HepG2 (cell line): Measurements from ENCODE around the gene EYA3. TPM values are rescaled to one million over a fixed set of nuclear protein-coding genes. Genes with fewer than 3 reads are reported as not detected.

Experiments
- ARNTL ChIP-seq: sonication (generic); formaldehyde crosslinking; IDR thresholded peaks from 2 replicates; pipeline ENCODE4 v1.4.0; 2020; ENCODE audit warnings: mild to moderate bottlenecking, missing genetic modification reagents
- GTF2F1 ChIP-seq: fragments of 150-350 bp; IDR thresholded peaks from 2 replicates; pipeline ENCODE4 v1.6.1; 2014; ENCODE audit warnings: low read length
- HMGXB3 ChIP-seq: sonication (generic); formaldehyde crosslinking; IDR thresholded peaks from 2 replicates; pipeline ENCODE4 v1.4.0; 2020; ENCODE audit warnings: missing genetic modification reagents, borderline replicate concordance
- KLF9 ChIP-seq: IDR thresholded peaks from 2 replicates; pipeline ENCODE4 v1.6.1; 2016; ENCODE audit warnings: low read depth
- MED13 ChIP-seq: sonication (generic); formaldehyde crosslinking; IDR thresholded peaks from 2 replicates; pipeline ENCODE4 v1.5.0; 2020; ENCODE audit warnings: missing genetic modification reagents
- MEF2D ChIP-seq: sonication (generic); formaldehyde crosslinking; IDR thresholded peaks from 2 replicates; pipeline ENCODE4 v1.5.1; 2020; ENCODE audit warnings: mild to moderate bottlenecking, missing genetic modification reagents
- MXD1 ChIP-seq: sonication (generic); formaldehyde crosslinking; IDR thresholded peaks from 2 replicates; pipeline ENCODE4 v1.4.0; 2020; ENCODE audit warnings: mild to moderate bottlenecking, missing genetic modification reagents
- MXD3 ChIP-seq: IDR thresholded peaks from 2 replicates; pipeline ENCODE4 v1.6.1; 2016; ENCODE audit warnings: mild to moderate bottlenecking, missing biosample characterization, missing genetic modification reagents
- SCMH1 ChIP-seq: sonication (generic); formaldehyde crosslinking; IDR thresholded peaks from 2 replicates; pipeline ENCODE4 v1.9.0; 2021; ENCODE audit warnings: missing genetic modification reagents, mild to moderate bottlenecking, borderline replicate concordance
- SMARCC2 ChIP-seq: fragments of 450-650 bp; IDR thresholded peaks from 2 replicates; pipeline ENCODE4 v1.6.1; 2017; ENCODE audit warnings: antibody characterized with exemption, mild to moderate bottlenecking
- SP4 ChIP-seq: sonication (generic); formaldehyde crosslinking; IDR thresholded peaks from 2 replicates; pipeline ENCODE4 v1.8.1; 2023; ENCODE audit warnings: mild to moderate bottlenecking, missing genetic modification reagents
- TFE3 ChIP-seq: IDR thresholded peaks from 2 replicates; pipeline ENCODE4 v1.6.1; 2016
- ZNF329 ChIP-seq: sonication (generic); formaldehyde crosslinking; IDR thresholded peaks from 2 replicates; pipeline ENCODE4 v1.9.0; 2021; ENCODE audit warnings: low read depth, mild to moderate bottlenecking, missing genetic modification reagents
- ZNF513 ChIP-seq: sonication (generic); formaldehyde crosslinking; conservative IDR thresholded peaks from 2 replicates; pipeline ENCODE4 v1.5.0; 2020; ENCODE audit warnings: missing genetic modification reagents
- ZNF589 ChIP-seq: sonication (generic); formaldehyde crosslinking; conservative IDR thresholded peaks from 2 replicates; pipeline ENCODE4 v1.8.0; 2022; ENCODE audit warnings: mild to moderate bottlenecking, moderate library complexity, missing genetic modification reagents
- ZNF709 ChIP-seq: sonication (generic); formaldehyde crosslinking; IDR thresholded peaks from 2 replicates; pipeline ENCODE4 v1.5.0; 2020; ENCODE audit warnings: mild to moderate bottlenecking, missing genetic modification reagents
- polyA plus RNA-seq, 8 experiments: library from polyadenylated mRNA; depleted of rRNA in 3 of 8; stranded (reverse) in 7 of 8; unstranded in 1 of 8; fragments of >200 nt; fragmentation: Illumina TruSeq in 4 of 8; extraction: Trizol in 4 of 8; gene quantifications; 2 replicates each; pipeline versions ENCODE4 v1.2.1 to v1.2.3, GENCODE V29; 2011 to 2016; ENCODE audit warnings: low read depth in 4 of 8, missing spikeins in 1 of 8, mixed read lengths in 1 of 8; ENCODE audit not compliant: insufficient read depth in 1 of 8
- total RNA-seq, 5 experiments: library from RNA; depleted of rRNA; stranded (reverse); fragments of >200 nt; fragmentation: Illumina TruSeq; extraction: Trizol; gene quantifications; 2 replicates each; pipeline ENCODE4 v1.2.3, GENCODE V29; 2016; ENCODE audit warnings: low read depth in 1 of 5

The EYA3 gene
- total and polyA plus RNA-seq, 2 of the 13 experiments (the other 11 are each of a cell fraction or from before 2014, with no cell fraction given): 13.9 to 19.7 TPM

GRCh38 chr1:28088168-28088961 lies at the start of gene EYA3 (continued):
- TF ChIP-seq ZNF329 (CRISPR knock-in tag) (0 out of 2 replicates have a peak, but pooled peaks have one; percentile 23), ARNTL (CRISPR knock-in tag) (peak; percentile 37; the same call in 1 of the 2 replicates), SMARCC2 (no peak), SP4 (CRISPR knock-in tag) (peak; percentile 96), MXD1 (CRISPR knock-in tag) (peak; percentile 67; the same call in 1 of the 2 replicates), MEF2D (CRISPR knock-in tag) (peak; percentile 64; the same call in 1 of the 2 replicates), MXD3 (CRISPR knock-in tag) (no peak), ZNF709 (CRISPR knock-in tag) (0 out of 2 replicates have a peak, but pooled peaks have one; percentile 24), HMGXB3 (CRISPR knock-in tag) (0 out of 2 replicates have a peak, but pooled peaks have one; percentile 22), SCMH1 (no peak), MED13 (CRISPR knock-in tag) (no peak), ZNF513 (CRISPR knock-in tag) (no peak), GTF2F1 (no peak), KLF9 (CRISPR knock-in tag) (peak; percentile 89), ZNF589 (CRISPR knock-in tag) (no peak), TFE3 (CRISPR knock-in tag) (0 out of 2 replicates have a peak, but pooled peaks have one; percentile 42)
